HG03571 (cell line): ENCODE results near the gene TMEFF2.

Experiments
- ATAC-seq: cut with Tn5 transposase; IDR thresholded peaks from one replicate; pipeline ENCODE4 v1.9.1; 2021; ENCODE audit not compliant: unreplicated experiment

TMEFF2 gene

GRCh38 chr2:192070099-192070498, 124.6 kb downstream of the TMEFF2 start:
- no peak for ATAC-seq

GRCh38 chr2:192069417-192069816, 125.3 kb downstream of the TMEFF2 start:
- no peak for ATAC-seq

DNA sequence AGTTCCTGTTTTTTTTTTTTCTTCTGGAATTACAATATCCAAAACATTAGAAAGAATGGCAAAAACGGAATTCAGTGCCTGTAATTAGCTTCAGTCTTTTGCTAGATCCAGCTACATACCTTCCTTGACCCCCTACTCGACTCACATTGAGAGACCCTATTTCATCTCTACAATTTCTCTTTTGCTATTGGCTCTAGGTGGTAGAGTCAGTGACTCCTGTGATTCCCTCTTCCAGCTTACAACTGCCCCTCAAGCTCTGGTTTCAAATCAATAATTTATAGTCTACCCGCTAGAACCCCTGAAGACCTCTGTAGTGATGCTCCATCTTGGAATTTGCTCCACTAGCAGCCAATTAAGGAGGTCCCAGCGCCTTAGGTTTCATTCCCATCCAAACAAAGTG, 125.8 kb downstream of the TMEFF2 start:
- ATAC-seq, result no peak

GRCh38 chr2:192067631-192068030, 127.1 kb downstream of the TMEFF2 start:
- no peak for ATAC-seq

DNA sequence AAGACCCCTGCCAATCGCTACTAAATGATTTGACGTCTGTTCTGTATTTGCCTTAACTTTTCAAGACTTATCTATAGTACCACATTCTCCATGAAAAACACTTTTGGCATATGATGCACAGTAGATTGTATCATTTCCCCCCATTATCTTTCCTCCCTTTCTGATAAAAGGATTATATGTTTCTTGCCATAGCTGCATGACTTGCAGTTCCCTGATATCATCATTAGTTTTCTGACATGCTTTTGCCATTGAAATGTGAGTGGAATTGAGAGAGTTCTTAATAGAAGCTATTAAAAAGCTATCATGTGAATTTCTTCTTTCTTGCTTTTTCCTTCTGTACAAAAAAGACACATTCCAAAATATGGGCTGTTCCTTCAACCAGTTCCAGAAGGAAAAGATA, 130.3 kb downstream of the TMEFF2 start:
- no peak for ATAC-seq

DNA sequence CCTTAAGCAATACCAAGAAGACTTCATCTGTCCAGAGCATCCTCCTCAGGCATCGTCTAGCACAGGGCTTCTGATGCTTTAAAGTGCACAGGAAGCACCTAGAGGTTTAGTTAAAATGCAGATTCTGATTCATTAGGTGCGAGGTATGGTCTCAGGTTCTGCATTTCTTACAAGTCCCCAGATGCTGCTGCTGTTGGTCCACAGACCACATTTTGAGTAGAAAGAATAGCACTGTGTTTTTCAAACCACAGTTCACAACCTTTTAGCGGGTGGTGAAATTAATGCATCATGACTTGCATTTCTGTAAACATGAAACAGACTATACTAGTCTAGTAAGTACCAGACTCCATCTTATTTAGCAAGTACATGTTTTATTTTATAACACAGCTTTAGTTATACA, 134.6 kb downstream of the TMEFF2 start:
- ATAC-seq, result no peak

- ATAC-seq, result no peak
Measured at GRCh38 chr2:192059266-192059665, 135.5 kb downstream of the TMEFF2 start.

GRCh38 chr2:192053921-192054320, 140.8 kb downstream of the TMEFF2 start:
- ATAC-seq, result no peak

GRCh38 chr2:192051533-192051932, 143.2 kb downstream of the TMEFF2 start:
- ATAC-seq, result no peak

GRCh38 chr2:192049362-192049761, 145.4 kb downstream of the TMEFF2 start:
- ATAC-seq, result no peak

DNA sequence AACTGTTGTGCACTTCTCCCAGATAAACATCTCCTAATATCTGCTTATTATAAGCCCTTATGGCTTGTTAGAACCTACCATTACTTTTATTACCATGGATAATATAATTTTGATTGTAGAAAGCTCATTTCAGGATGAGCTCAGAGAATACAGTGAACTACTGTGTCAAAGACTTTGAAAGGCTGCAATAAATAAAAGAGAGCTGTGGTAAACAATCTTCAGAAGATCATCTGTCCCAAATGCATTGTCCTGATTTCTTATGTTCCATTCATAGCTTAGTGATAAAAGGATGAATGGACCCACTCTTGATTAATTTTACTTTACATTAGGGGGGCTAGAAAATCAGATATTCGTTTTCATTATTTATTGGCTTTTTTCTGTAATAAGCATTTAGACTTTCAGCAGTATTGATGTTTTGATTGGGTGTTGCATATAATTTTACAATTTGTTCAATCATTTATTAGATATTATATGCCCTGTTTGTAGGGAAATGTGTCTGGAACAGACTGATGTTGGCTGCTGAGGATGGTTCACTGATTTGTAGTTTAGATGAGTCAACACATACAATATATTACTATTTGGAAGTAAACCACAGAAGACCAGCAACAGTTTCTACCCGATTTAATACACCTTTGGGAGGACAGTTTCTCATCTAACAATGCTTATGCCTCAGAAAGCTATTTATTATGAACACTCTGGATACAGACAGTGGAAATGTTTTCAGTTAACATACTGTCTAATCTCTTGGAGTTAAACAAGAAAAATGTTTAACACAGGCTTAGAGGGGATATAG, 147.2 kb downstream of the TMEFF2 start:
- no peak for ATAC-seq

DNA sequence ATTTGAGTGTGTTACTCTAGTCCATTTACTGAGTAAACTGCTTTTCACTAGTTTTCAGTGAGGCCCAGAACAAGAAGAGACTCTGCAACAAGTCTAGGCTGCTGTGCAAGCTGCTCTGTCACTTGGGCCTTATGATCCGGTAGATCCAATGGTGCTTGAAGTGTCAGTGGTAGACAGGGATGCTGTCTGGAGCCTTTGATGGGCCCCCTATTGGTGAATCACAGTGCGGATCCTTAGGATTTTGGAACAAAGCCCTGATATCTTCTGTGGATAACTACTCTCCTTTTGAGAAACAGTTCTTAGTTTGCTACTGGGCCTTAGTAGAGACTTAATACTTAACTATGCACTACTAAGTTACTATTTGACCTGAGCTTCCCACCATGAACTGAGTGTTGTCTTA, 150.2 kb downstream of the TMEFF2 start:
- no peak for ATAC-seq

- ATAC-seq, result no peak
Measured at GRCh38 chr2:192043216-192043870, 151.4 kb downstream of the TMEFF2 start.

DNA sequence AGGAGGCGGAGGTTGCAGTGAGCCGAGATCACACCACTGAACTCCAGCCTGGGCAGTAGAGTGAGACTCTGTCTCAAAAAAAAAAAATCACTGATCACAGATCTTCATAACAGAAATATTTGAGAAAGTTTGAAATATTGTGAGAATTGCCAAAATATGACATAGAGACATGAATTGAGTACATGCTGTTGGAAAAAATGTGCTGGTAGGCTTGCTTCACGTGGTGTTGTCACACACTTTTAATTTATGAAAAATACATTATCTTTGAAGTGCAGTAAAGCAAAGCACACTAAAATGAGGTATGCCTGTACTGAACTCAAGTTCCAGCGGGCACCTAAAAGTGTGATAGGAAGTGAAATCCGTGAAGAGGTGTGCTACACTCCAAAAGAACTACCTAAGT, 152.6 kb downstream of the TMEFF2 start:
- no peak for ATAC-seq

DNA sequence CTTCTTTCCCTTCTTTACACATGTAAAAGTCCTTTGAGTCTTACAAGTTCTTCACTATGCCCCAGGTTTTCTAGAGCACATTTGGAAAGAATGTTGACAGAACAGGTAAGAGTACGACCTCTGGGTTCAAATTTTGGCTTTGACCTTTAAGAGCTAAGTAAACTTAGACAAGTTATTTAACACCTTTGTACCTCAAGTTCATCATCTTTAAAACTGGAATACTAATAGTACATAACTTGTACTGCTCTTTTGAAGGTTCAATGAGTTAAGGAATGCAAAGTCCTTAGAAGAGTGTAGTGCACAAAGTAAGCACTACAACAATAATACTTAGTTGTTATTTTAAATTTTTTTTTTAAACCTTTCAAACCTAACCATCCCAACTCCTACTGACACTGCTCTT, 156.6 kb downstream of the TMEFF2 start:
- ATAC-seq, result no peak

GRCh38 chr2:192035731-192036442, 158.8 kb downstream of the TMEFF2 start:
- ATAC-seq, result no peak

- ATAC-seq, result no peak
Measured at GRCh38 chr2:192030856-192031255, 163.9 kb downstream of the TMEFF2 start.

DNA sequence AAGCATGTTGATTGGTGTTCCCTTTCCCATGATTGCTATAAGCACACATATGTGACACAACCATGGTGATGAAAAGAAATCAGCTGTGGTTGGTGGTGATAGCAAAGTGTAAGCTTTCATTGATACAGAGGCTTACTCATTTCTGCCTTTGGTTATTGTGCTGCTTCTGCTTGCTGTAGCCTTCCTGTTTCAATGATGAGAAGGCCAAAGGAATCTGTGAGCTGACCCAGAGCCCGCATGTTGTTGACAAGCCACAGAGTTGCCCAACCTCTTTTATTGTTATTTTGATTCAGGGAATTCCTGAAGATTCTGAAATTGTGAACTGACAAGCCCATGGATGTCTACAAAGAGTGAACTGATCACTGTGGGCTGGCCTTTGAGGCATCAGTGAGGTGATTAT, 164.4 kb downstream of the TMEFF2 start:
- no peak for ATAC-seq

DNA sequence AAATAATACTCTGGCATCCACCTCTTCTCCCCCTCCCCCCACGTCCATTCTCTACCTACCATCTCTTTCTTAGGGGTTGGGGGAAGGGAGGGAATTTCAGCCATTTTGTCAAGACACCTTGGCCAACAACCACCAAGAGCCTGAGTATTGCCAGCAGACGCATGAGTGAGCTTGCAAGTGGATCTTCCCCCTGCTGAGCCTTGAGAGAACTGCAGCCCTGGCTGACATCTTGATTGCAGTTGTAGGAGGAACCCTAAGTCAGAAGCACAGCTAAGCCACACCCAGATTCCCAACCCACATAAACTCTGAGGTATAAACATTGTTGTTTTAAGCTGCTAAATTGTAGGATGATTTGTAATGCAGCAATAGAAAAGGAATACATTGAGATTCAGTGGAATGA, 165.6 kb downstream of the TMEFF2 start:
- ATAC-seq, result peak; percentile 70

DNA sequence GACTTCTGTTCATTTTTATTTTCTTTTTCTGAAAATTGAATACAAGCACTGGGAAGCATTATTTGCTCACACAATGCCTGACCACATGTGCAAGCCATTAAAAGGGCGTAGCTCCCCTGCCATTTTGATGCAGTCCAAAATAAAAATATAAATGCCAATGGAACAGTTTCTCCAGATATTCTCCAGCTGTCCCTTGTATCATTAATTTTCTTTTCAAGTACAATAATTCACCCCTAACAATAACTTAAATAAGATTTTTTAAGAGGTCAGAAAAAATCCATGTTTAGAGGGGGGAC, 168.0 kb downstream of the TMEFF2 start:
- no peak for ATAC-seq

- no peak for ATAC-seq
Measured at GRCh38 chr2:192026059-192026824, 168.5 kb downstream of the TMEFF2 start.

GRCh38 chr2:192025637-192026036, 169.1 kb downstream of the TMEFF2 start:
- ATAC-seq, result no peak
